ENCODE measurements around the gene CYTH1. TPM values are rescaled to one million over a fixed set of nuclear protein-coding genes. Genes with fewer than 3 reads are reported as not detected.

Gene CYTH1
- total and polyA plus RNA-seq, 10 of the 15 experiments (the other 5 are each of a cell fraction or from before 2014, with no cell fraction given), result 6.6 to 188 (median 145) TPM

- DNase-seq (ENCODE audit: low read depth, low spot score) (no peak), ATAC-seq (no peak), FAIRE-seq (no peak)
- no peaks in the 10 kb centered on the region for H3K9me3 ChIP-seq (replicated peaks; ENCODE audit: control insufficient read depth, insufficient read depth, low read length)
- H3K79me2 ChIP-seq (ENCODE audit: control insufficient read depth, insufficient read depth, low read length), result no peaks in the 10 kb centered on the region
- H4K20me1 ChIP-seq (ENCODE audit: control insufficient read depth, insufficient read depth), result no peaks in the 10 kb centered on the region
- no peak overlapping the region for H3K9ac ChIP-seq (ENCODE audit: control insufficient read depth, insufficient read depth, low read length)
- SMC1A ChIA-PET (ENCODE audit: uncharacterized antibody, unreplicated experiment), result interaction anchor here (1.4 kb wide), 1 partner anchor 98 kb away, joined by 3 read pairs; no protein-coding TSS in a partner anchor
- no TSS peak for BruUV-seq (replicated peaks)
- in situ Hi-C loops (cut with MboI), result no loop called here
- no peak overlapping the region for H3K27ac ChIP-seq (ENCODE audit: control insufficient read depth, insufficient read depth)
- intact Hi-C loops (cut with micrococcal nuclease; ENCODE audit: unreplicated experiment), result no loop called here
- H3K36me3 ChIP-seq (ENCODE audit: control insufficient read depth in 2 of 2, insufficient read depth in 2 of 2, low read length in 1 of 2), result peaks cover 33 to 43% of the 10 kb centered on the region in 2 experiments
- no peaks in the 10 kb centered on the region for H3K4me1 ChIP-seq (ENCODE audit: control insufficient read depth, insufficient read depth, low read length)
- H3K4me3 ChIP-seq, result no peak overlapping the region
- RAD21 ChIA-PET (ENCODE audit: unreplicated experiment), result interaction anchor here (0.6 kb wide), 1 partner anchor 30 kb away, joined by 3 read pairs; no protein-coding TSS in a partner anchor
- POLR2A ChIA-PET, result interaction anchor here (0.7 kb wide), 2 partner anchors 89 to 436 kb away, joined by 3 to 4 read pairs; no protein-coding TSS in a partner anchor
- H3K4me2 ChIP-seq (ENCODE audit: control insufficient read depth, insufficient read depth), result no peak overlapping the region
- no peak overlapping the region for H2AFZ ChIP-seq (ENCODE audit: control insufficient read depth, low read depth, low read length)
- TF ChIP-seq POLR2AphosphoS2 (IDR thresholded peaks at IDR 0.05; ENCODE audit: low read depth, low read length) (no peak), SREBF2 (IDR thresholded peaks at IDR 0.05; ENCODE audit: low read length) (no peak), CHD4 (IDR thresholded peaks at IDR 0.05) (no peak), MTA2 (IDR thresholded peaks at IDR 0.05; ENCODE audit: low read depth) (no peak), NR2C2 (IDR thresholded peaks at IDR 0.05; ENCODE audit: borderline replicate concordance, control insufficient read depth, insufficient read length, low read depth) (no peak), SUZ12 (IDR thresholded peaks at IDR 0.05; ENCODE audit: unreplicated experiment) (no peak), IRF5 (IDR thresholded peaks at IDR 0.05; ENCODE audit: borderline replicate concordance) (no peak), IRF3 (IDR thresholded peaks at IDR 0.05) (no peak), MTA3 (IDR thresholded peaks at IDR 0.05; ENCODE audit: borderline replicate concordance, low read length) (no peak), EP300 (IDR thresholded peaks at IDR 0.05; ENCODE audit: borderline replicate concordance in 1 of 2, control insufficient read depth in 1 of 2, low read depth in 2 of 2, low read length in 2 of 2) (no peak), E2F8 (IDR thresholded peaks at IDR 0.05; ENCODE audit: low read depth, partially characterized antibody) (no peak), JUNB (IDR thresholded peaks at IDR 0.05) (no peak), STAT3 (IDR thresholded peaks at IDR 0.05; ENCODE audit: low read depth, low read length) (no peak), KAT2A (conservative IDR thresholded peaks at IDR 0.05; ENCODE audit: control insufficient read depth, low read depth, low read length) (no peak), ZZZ3 (IDR thresholded peaks at IDR 0.05; ENCODE audit: control insufficient read depth, insufficient read length, low read depth) (no peak), POU2F2 (IDR thresholded peaks at IDR 0.05; ENCODE audit: borderline replicate concordance, low read depth, low read length) (no peak), YBX1 (IDR thresholded peaks at IDR 0.05) (no peak), CHD2 (IDR thresholded peaks at IDR 0.05; ENCODE audit: borderline replicate concordance, low read depth, low read length) (no peak)
- 47% methylated on average over 11 of the region's 11 CpGs for WGBS (ENCODE audit: insufficient coverage, insufficient replicate concordance, low lambda C conversion rate, missing lambda C conversion rate)
- no peaks in the 10 kb centered on the region for H3K27me3 ChIP-seq (replicated peaks in 1 of 2; ENCODE audit: control insufficient read depth in 2 of 2, insufficient read depth in 2 of 2, low read length in 1 of 2)
- CTCF ChIA-PET, result interaction anchor here (0.6 to 1.0 kb wide), 2 partner anchors 20 to 345 kb away, joined by 3 read pairs; no protein-coding TSS in a partner anchor
Observed at GRCh38 chr17:78804777-78805176, 22.7 kb upstream of the CYTH1 start.

Data from GM12878 (cell line).